Measurements from ENCODE around the gene SMNDC1.

The SMNDC1 gene

DNA sequence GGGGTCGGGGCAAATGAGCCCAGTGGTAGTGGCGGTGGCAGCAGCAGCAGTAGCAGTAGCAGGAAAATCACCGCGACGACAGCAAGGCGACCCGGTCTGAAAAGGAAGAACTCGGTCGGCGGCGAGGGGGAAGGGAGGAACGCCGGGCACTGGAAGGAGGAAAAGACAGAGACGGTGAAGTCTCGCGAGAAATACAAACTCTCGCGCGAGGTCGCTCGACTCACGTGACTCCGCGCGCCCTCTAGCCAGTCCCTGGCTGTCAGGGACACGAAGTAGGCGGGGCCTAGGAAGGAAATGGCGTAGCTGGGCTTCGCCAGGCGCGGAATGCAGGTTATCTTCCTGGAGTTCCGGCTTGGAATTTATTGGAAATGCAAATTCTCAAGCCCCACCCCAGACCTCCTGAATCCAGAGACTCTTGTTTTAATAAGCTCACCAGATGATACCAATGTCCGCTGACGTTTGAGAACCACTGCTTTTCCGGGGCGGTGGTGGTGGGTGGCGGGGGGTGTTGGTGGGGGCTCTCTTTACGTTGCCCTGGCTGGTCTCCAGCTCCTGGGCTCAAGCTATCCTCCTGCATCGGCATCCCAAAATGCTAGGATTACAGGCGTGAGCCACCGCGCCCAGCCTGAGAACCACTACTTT lies at the start of gene SMNDC1:
Gene SMNDC1, minus strand, starts transcription at position 141 of the 642 bp plus-strand sequence. CDS start 1,333 bp downstream, outside the sequence.
- ATAC-seq (ENCODE audit: insufficient read depth, low read depth) (peak; percentile 88), DNase-seq (peak; percentile 97)
- H3K36me3 ChIP-seq (ENCODE audit: insufficient read depth, low read length) = peaks cover 37% of the 10 kb centered on the region
- H3K27me3 ChIP-seq (ENCODE audit: insufficient read depth, low read length, poor library complexity) = no peaks in the 10 kb centered on the region
- peak within 1 kb of the TSS; percentile 84 for H2AFZ ChIP-seq (ENCODE audit: low read depth, low read length)
- peak within 1 kb of the TSS; percentile 88 for H3K27ac ChIP-seq (ENCODE audit: low read length)
- TF ChIP-seq, protein P1, sequence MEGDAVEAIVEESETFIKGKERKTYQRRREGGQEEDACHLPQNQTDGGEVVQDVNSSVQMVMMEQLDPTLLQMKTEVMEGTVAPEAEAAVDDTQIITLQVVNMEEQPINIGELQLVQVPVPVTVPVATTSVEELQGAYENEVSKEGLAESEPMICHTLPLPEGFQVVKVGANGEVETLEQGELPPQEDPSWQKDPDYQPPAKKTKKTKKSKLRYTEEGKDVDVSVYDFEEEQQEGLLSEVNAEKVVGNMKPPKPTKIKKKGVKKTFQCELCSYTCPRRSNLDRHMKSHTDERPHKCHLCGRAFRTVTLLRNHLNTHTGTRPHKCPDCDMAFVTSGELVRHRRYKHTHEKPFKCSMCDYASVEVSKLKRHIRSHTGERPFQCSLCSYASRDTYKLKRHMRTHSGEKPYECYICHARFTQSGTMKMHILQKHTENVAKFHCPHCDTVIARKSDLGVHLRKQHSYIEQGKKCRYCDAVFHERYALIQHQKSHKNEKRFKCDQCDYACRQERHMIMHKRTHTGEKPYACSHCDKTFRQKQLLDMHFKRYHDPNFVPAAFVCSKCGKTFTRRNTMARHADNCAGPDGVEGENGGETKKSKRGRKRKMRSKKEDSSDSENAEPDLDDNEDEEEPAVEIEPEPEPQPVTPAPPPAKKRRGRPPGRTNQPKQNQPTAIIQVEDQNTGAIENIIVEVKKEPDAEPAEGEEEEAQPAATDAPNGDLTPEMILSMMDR (IDR thresholded peaks at IDR 0.05; ENCODE audit: borderline replicate concordance, extremely low read depth, low read length, poor library complexity, severe bottlenecking) = no peak
- TF ChIP-seq EZH2 (IDR thresholded peaks at IDR 0.05; ENCODE audit: borderline replicate concordance, low read depth, low read length, severe bottlenecking) = no peak
- peaks cover 45% of the 10 kb centered on the region for H3K4me1 ChIP-seq (ENCODE audit: insufficient read depth, low read length)
- peaks cover 48% of the 10 kb centered on the region for H3K79me2 ChIP-seq (ENCODE audit: insufficient read depth, low read length)
- H3K9ac ChIP-seq (ENCODE audit: low read depth, low read length) = peak within 1 kb of the TSS; percentile 94
- H3K4me2 ChIP-seq (ENCODE audit: insufficient read depth, low read length) = peak within 1 kb of the TSS; percentile 79
- H3K4me3 ChIP-seq (ENCODE audit: low read depth in 1 of 2, low read length in 2 of 2) = peak within 1 kb of the TSS; percentile 79 to 92
- no peaks in the 10 kb centered on the region for H3K9me3 ChIP-seq (ENCODE audit: insufficient read depth, low read length, severe bottlenecking)
- H4K20me1 ChIP-seq (ENCODE audit: insufficient read depth, low read length) = peaks cover 35% of the 10 kb centered on the region

DNA sequence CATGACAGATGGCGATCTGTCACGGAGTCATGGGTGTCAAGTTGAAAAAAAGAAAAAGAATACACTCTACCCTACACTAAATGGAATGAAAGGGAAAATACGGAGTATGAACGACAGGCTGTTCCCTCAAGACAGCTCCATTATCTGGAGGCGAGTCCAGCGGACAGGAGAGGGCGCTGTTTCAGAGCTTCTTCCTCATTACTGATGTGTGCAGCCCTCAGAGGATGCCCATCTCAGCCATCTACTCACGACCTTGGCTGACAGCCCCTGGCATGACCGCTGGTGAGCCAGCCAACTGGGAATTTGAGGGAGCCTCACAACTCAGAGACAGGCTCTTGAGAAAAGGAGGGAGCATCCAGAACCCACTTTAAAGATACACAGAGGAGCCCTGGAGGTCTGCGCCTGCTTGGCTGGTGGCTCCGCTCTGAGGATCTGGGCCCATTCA lies 49.6 kb upstream of the SMNDC1 start:
- Histone ChIP-seq H3K9ac (ENCODE audit: low read depth, low read length) (no peak overlapping the region), H2AFZ (ENCODE audit: low read depth, low read length) (no peak overlapping the region), H3K36me3 (ENCODE audit: insufficient read depth, low read length) (no peaks in the 10 kb centered on the region), H3K4me2 (ENCODE audit: insufficient read depth, low read length) (no peak overlapping the region), H3K9me3 (ENCODE audit: insufficient read depth, low read length, severe bottlenecking) (no peaks in the 10 kb centered on the region), H3K4me3 (ENCODE audit: low read depth in 1 of 2, low read length in 2 of 2) (no peak overlapping the region), H4K20me1 (ENCODE audit: insufficient read depth, low read length) (no peaks in the 10 kb centered on the region), H3K27me3 (ENCODE audit: insufficient read depth, low read length, poor library complexity) (peaks cover 6% of the 10 kb centered on the region), H3K4me1 (ENCODE audit: insufficient read depth, low read length) (no peaks in the 10 kb centered on the region), H3K27ac (ENCODE audit: low read length) (no peak overlapping the region), H3K79me2 (ENCODE audit: insufficient read depth, low read length) (no peaks in the 10 kb centered on the region)
- TF ChIP-seq, protein P1 (IDR thresholded peaks at IDR 0.05; ENCODE audit: borderline replicate concordance, extremely low read depth, low read length, poor library complexity, severe bottlenecking) = peak; percentile 71
- TF ChIP-seq EZH2 (IDR thresholded peaks at IDR 0.05; ENCODE audit: borderline replicate concordance, low read depth, low read length, severe bottlenecking) = no peak
- ATAC-seq (ENCODE audit: insufficient read depth, low read depth) = peak; percentile 76
- DNase-seq = peak; percentile 47

DNA sequence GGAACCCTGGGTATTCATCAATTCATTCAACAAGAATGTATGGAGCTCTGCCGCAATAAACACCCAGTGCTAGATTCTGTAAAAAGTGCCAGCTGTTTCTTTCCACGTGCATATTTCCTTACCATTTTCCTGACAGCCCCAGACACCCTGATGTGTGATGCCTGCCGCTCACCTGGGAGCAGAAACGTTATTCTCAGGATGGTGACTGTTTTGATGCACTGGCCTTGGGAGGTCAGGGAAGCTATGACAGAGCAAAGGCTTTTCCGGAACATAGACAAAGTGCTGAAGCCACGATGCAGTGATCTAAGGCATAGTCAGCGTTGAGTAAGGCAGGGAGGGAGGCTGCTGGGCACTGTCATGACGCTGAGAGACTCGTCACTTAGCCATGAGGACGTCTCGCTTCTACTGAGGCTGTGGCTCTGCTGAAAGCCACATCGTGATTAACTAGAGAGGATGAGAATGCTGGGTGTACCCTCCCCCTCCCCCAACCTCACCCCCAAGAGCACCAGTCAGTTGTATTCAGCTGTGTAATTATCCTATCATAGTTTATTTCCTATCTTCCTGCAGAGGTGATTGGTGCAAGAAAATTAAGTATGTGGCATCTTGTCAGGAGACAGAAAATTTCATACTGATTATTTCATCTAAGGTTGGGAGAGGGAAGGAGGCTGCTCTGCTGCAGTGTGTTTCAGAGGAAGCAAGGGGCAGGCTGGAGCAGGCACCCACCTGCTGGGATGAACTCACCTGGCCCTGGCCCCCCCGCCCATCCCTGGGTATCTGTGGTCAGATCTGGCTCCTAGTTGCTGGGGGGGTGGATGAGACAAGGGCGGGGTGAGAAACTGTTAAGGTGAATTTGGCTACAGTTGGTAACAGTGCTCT lies 48.8 kb upstream of the SMNDC1 start:
- Histone ChIP-seq H3K4me2 (ENCODE audit: insufficient read depth, low read length) (no peak overlapping the region), H2AFZ (ENCODE audit: low read depth, low read length) (no peak overlapping the region), H3K79me2 (ENCODE audit: insufficient read depth, low read length) (no peaks in the 10 kb centered on the region), H3K4me3 (ENCODE audit: low read depth in 1 of 2, low read length in 2 of 2) (no peak overlapping the region), H3K9ac (ENCODE audit: low read depth, low read length) (no peak overlapping the region), H4K20me1 (ENCODE audit: insufficient read depth, low read length) (no peaks in the 10 kb centered on the region), H3K36me3 (ENCODE audit: insufficient read depth, low read length) (no peaks in the 10 kb centered on the region), H3K27me3 (ENCODE audit: insufficient read depth, low read length, poor library complexity) (peaks cover 8% of the 10 kb centered on the region), H3K9me3 (ENCODE audit: insufficient read depth, low read length, severe bottlenecking) (no peaks in the 10 kb centered on the region), H3K4me1 (ENCODE audit: insufficient read depth, low read length) (no peaks in the 10 kb centered on the region), H3K27ac (ENCODE audit: low read length) (no peak overlapping the region)
- ATAC-seq (ENCODE audit: insufficient read depth, low read depth) = no peak
- no peak for TF ChIP-seq EZH2 (IDR thresholded peaks at IDR 0.05; ENCODE audit: borderline replicate concordance, low read depth, low read length, severe bottlenecking)
- TF ChIP-seq, protein P1 (IDR thresholded peaks at IDR 0.05; ENCODE audit: borderline replicate concordance, extremely low read depth, low read length, poor library complexity, severe bottlenecking) = no peak
- no peak for DNase-seq
